DMS114 treated with DMSO at 0.1 percent for 48 hours (cell line): Measurements from ENCODE around the gene RALGAPA2.
A peak's percentile ranks its signal among the peaks of the same experiment; 100 is the strongest.

Experiments
- DNase-seq: peaks from one replicate; lab custom pipeline; 2025; ENCODE audit not compliant: unreplicated experiment; lab: John Stamatoyannopoulos, UW

RALGAPA2 gene

GRCh38 chr20:20578838-20579237 lies 133.6 kb downstream of the RALGAPA2 start:
- no peak for DNase-seq

GRCh38 chr20:20573797-20574196 lies 138.6 kb downstream of the RALGAPA2 start:
- DNase-seq: no peak

- DNase-seq: no peak
Observed at GRCh38 chr20:20571068-20571780, 141.2 kb downstream of the RALGAPA2 start.

GRCh38 chr20:20568604-20569205 lies 143.7 kb downstream of the RALGAPA2 start:
- peak; percentile 6 for DNase-seq

GRCh38 chr20:20567712-20568111 lies 144.7 kb downstream of the RALGAPA2 start:
- DNase-seq: no peak

GRCh38 chr20:20566516-20566915 lies 145.9 kb downstream of the RALGAPA2 start:
- DNase-seq: no peak

GRCh38 chr20:20564279-20564678 lies 148.2 kb downstream of the RALGAPA2 start:
- DNase-seq: no peak

- no peak for DNase-seq
Observed at GRCh38 chr20:20562507-20562906, 149.9 kb downstream of the RALGAPA2 start.

GRCh38 chr20:20561841-20562240 lies 150.6 kb downstream of the RALGAPA2 start:
- DNase-seq: no peak

GRCh38 chr20:20561172-20561571 lies 151.3 kb downstream of the RALGAPA2 start:
- DNase-seq: no peak

GRCh38 chr20:20557406-20557805 lies 155.0 kb downstream of the RALGAPA2 start:
- no peak for DNase-seq

GRCh38 chr20:20555838-20556237 lies 156.6 kb downstream of the RALGAPA2 start:
- no peak for DNase-seq

- no peak for DNase-seq
Observed at GRCh38 chr20:20554951-20555350, 157.5 kb downstream of the RALGAPA2 start.

- DNase-seq: no peak
Observed at GRCh38 chr20:20553541-20553940, 158.9 kb downstream of the RALGAPA2 start.

GRCh38 chr20:20552076-20552475 lies 160.4 kb downstream of the RALGAPA2 start:
- DNase-seq: no peak

GRCh38 chr20:20551409-20551808 lies 161.0 kb downstream of the RALGAPA2 start:
- no peak for DNase-seq

GRCh38 chr20:20549704-20550103 lies 162.7 kb downstream of the RALGAPA2 start:
- no peak for DNase-seq

GRCh38 chr20:20549267-20549612 lies 163.2 kb downstream of the RALGAPA2 start:
- DNase-seq: no peak

GRCh38 chr20:20548527-20549266 lies 163.7 kb downstream of the RALGAPA2 start:
- DNase-seq: no peak

- no peak for DNase-seq
Observed at GRCh38 chr20:20547876-20548266, 164.6 kb downstream of the RALGAPA2 start.

GRCh38 chr20:20547221-20547875 lies 165.1 kb downstream of the RALGAPA2 start:
- DNase-seq: no peak

- DNase-seq: no peak
Observed at GRCh38 chr20:20546402-20546801, 166.0 kb downstream of the RALGAPA2 start.
